GM15510 (cell line): ENCODE measurements around the gene CNTN4.

Experiments used
- POLR2A ChIP-seq: IDR thresholded peaks from 3 replicates; pipeline ENCODE4 v1.6.1; 2011; ENCODE audit warnings: borderline replicate concordance; ENCODE audit not compliant: insufficient read length; ENCODE audit errors: extremely low read depth

The CNTN4 gene

DNA sequence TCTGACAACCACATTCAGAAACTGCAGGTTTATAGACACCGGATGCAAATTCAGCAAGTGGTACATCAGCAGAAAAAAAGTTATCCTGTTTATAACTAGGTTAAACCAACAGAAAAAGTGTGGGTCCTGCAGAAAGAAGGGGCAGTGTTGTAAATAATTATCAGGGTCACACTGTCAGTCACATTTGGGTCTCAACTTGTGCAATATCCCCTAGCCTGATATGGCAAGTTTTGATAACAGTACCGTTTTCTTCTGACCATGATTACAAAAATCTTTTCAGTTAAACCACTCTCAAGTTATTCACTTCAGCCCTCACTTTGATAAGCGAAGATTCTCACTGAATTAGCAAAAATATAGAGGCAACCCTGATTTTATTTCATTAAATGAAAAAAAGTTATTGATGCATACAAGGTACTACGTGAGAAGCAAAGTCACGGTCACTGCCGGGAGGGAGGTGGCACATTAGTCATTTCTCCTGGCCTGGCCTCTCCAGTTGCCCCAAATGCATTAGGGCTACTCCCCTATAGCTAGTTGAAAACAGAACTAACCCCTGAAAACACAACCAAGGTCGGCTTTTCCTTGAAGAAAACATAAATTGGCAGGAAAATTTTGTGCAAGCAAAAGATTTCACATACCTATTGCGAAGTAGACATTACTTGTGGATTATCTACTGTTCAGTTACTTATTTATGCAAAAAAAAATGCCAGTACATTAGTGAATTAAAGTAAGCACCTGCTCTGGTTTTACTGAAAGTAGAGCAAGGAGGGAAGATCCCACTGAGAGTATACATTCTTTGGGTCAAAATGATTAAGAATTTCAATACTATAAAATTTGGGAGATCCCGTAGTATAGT is 982.9 kb downstream of the CNTN4 start:
- TF ChIP-seq POLR2A = no peak

DNA sequence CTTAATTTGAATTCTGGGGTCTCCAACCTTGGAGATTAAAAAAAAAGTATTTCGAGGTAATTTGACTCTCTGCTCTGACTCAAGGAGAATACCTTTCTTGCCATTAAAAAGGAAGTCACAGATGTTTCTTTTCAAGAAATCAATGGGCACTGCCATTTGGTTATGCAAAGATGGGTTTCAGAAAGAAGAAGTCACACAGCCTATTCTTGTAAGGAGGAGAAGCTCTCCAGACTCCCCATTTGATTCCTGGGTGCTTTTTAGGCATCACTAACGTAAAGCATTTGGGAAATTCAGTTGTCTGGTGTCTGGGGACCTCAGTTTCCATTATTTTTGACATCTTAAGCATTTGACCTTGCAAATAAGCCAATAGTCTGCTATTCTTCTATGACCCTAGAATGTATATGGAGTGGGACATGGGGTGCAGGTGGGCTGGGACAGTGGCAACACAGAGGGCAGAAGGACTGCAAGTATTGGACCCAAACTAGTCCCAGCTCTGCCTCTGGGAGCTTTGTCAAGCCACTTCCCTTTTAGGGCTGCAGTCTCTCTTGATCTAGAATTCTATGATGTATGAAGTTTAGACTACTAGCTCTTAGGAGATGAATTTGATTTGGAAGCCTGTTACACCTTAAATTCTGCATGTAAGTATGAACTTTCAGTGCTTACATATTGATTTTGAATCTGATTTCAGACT is 983.7 kb downstream of the CNTN4 start:
- no peak for TF ChIP-seq POLR2A

DNA sequence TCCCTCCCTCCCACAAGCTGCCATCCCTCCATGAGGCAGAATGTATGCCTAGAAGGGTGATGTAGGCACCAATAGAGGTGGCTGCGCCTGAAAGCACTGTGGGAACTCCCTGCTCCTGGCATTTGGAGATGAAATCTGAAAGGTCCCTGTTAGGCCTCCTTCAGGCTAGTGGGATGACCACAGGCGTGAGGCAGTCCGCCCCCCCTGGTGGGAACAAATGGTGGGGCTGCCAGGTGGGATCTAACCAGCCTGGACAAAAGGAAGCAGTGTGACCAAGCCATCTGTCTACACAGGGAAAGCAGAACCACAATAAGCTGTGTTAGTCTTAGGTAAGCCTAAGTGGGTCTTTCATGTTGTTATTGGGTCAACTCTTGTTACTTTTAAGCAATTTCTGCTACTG is 986.2 kb downstream of the CNTN4 start:
- TF ChIP-seq POLR2A = no peak

DNA sequence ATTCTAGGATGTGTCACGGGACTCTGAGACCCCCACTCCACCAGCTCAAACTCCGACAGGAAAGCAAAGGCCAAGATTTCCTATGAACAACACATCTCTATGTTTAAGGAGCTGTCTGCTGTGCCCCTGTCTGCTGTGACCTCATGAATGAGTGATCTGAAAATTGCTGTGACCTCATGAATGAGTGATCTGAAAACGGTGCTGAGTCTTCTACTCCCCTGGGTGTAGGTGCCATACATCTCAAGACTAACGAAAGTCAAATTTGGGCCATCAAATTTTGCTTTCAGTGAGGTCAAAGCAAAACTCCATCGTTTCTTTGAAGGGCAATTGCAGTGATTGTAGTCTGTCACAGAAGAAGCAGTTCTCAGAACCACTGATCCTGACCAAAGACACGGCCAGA is 987.1 kb downstream of the CNTN4 start:
- no peak for TF ChIP-seq POLR2A

DNA sequence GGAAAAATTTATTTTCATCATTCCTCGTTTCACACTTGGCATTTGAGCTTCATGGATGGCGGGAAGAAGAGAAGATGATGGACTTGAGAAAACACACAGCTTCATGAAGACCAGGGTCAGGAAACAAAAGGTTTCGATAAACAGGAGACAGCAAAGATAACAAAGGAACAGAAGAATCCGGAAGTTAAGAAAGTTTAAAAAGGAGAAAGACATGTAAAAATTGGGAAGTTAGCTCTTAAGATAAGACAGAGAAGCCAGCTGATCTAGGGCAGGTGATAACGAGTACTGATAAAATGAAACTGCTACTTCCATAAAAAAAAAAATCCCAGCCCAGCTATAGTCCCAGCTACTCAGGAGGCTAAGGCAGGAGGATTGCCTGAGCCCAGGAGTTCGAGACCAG is 987.6 kb downstream of the CNTN4 start:
- TF ChIP-seq POLR2A = no peak

DNA sequence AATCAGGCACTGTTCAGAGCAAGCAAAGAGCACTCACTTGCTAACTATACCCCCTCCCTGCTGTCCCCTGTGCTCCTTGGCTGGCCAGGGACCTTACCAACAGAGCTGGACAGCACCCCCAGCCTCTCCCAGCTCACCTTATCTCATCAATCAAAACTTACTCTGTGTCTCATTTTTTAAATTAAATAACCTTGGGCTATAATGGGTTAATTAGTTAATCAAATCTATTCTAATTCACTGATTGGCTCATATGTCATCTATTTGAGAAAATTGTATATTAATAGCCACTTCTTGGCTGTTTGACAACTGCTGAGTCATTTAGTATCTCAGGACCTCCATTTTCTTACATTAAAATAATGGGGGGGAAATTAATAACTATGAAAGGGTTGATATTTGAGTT is 988.6 kb downstream of the CNTN4 start:
- TF ChIP-seq POLR2A = no peak

DNA sequence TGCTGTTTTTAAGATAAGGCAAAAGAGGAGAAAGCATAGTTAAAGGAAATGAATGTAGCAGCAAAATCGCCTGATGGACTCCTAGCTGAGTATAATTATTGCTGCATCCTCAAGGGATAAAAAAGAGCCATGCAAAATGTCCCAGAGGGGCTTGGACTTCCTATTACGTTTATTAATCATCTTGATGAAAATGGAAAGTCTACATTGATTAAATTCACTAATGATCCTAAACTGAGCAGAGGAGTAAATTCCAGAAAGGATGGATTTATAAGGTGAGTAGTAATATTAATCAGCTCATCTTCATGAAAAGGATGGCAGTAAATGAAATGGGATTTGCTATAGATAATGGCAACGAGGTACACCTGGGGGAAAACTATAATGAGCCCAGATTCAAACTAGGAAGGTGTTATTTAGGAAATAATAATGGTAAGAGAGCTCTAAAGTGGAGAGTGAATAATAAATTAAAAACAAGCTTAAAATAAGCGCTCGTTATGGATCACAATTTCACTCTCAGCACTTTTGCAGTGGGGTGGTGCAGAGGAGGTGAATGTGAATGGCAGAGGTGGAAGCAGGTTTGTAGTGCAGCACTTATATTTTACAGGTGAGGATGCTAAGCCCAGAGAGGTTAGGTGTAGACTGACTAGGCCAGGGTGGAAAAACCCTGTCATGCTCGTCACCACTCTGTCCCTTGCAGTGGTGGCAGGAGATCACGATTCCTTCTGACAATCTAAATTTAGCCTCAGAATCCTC is 989.2 kb downstream of the CNTN4 start:
- no peak for TF ChIP-seq POLR2A

DNA sequence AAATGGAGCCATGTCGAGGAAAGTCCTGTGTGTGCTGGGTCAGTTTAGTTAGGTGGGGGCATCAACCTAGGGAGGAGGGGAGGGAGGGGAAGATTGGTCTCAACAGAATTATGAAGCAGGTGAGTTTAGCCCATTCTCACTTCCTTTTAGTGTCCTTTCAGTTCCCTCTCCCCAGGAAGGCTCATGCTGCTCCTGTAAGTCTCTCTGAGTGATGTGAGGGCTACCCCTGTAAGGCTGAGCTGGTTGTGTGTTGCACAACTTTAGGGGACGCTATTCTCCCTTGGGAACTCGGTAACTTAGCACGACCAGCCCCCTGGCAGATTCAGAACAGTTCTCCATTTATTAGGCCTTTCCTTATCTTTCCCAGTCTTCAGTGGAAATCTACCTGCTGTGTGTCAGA is 990.4 kb downstream of the CNTN4 start:
- no peak for TF ChIP-seq POLR2A

DNA sequence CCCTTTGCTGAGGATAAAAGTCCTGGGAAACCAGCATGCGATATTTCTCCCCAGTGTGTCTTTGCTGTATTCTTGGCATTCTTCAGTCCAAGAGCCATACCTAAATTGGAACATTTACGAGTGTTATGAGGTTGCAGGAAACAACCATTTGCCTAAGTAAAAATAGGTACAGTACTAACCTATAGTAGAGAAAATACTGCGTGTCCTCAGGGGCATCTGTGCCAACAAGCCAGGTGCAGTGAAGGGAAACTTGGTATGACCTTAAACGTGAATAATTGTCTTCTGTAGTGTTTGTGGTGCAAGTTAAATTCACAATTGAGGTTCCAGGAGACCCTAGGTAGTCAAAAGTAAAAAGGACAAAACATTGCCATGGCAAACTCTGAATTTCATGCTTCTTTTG is 999.3 kb downstream of the CNTN4 start:
- TF ChIP-seq POLR2A = no peak

- no peak for TF ChIP-seq POLR2A
These were observed 1003.2 kb downstream of the CNTN4 start for GRCh38 chr3:3101660-3102458.

DNA sequence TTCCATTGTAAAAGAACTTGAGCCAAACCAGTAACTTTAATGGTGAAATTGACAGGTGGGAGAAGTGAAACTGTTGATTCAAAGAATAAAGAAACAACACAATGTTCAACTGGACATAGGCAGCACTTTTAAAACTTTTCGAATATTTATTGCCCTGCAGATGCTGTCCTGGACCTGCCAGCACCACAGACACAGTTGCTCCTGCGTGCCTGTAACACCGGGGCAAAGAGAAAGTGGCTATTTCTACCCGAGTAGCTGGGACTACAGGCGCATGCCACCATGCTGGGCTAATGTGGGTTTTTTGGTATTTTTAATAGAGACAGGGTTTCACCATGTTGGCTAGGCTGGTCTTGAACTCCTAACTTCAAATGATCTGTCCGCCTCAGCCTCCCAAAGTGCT is 1004.1 kb downstream of the CNTN4 start:
- TF ChIP-seq POLR2A = no peak

DNA sequence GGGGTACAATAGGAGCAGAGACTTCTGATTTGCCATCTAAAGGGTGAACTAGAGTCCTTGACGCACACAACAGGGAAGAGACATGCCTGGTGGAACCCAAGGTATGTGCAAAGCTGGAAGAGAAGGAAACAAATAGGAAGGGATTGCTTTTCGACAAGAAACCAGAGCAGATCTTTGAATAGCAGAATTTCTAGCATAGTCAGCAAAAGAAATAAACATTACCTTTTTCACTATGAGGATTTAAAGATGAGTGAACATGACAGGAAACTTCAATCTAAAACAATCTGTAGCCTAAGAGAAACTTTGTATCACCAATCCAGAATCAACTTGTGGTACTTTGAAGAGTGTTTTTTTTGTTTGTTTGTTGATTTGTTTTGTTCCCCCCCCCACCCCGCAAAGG is 1006.6 kb downstream of the CNTN4 start:
- no peak for TF ChIP-seq POLR2A

DNA sequence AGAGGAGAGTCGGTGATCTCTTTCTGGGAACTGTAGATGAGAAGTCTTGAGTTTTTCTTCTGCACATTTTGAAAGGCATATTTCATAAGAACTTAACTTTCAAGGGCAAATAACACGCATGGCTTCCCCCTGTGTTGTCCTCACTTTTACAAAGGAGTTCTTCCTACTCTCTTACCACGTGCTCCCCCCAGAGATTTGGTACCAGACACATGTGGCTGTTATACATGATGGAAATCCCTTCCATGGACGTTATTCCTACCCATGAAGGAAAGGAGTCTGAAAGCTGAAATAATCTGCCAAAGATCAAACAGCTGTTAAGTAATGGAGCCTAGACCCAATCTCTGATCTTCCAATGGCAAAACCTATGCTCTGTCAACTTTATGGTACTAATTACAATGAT is 1007.1 kb downstream of the CNTN4 start:
- TF ChIP-seq POLR2A = no peak

GRCh38 chr3:3107181-3107580 is 1008.5 kb downstream of the CNTN4 start:
- no peak for TF ChIP-seq POLR2A
